Epithelial cell of proximal tubule (primary cell): ENCODE results near the gene ISM1. TPM values are rescaled to one million over a fixed set of nuclear protein-coding genes. Genes with fewer than 3 reads are reported as not detected.

Source experiments
- DNase-seq: peaks from one replicate; pipeline ENCODE4 v3.0.0-alpha.2; 2011; ENCODE audit warnings: low read depth
- H3K4me3 ChIP-seq: 2 replicates; pipeline ENCODE4 v1.5.1; 2011; ENCODE audit warnings: low read depth, mild to moderate bottlenecking, low read length
- CTCF ChIP-seq: conservative IDR thresholded peaks from 2 replicates; pipeline ENCODE4 v1.5.1; 2012; ENCODE audit warnings: low read depth, mild to moderate bottlenecking, low read length
- total RNA-seq: library from RNA; depleted of rRNA; stranded (reverse); fragments of >200 nt; gene quantifications from 2 replicates; pipeline ENCODE4 v1.2.3, GENCODE V29; 2015

ISM1 gene
- total RNA-seq, 1 donor from 2014 or later: 0.06 TPM

- H3K4me3 ChIP-seq: no peak overlapping the region
- TF ChIP-seq CTCF: no peak
- DNase-seq: peak; percentile 73
These were observed 110.5 kb downstream of the ISM1 start for GRCh38 chr20:13331536-13331935.

- TF ChIP-seq CTCF: no peak
- DNase-seq: peak; percentile 94
- H3K4me3 ChIP-seq: no peak overlapping the region
These were observed 112.0 kb downstream of the ISM1 start for GRCh38 chr20:13333036-13333435.

- H3K4me3 ChIP-seq: no peak overlapping the region
- DNase-seq: no peak
- no peak for TF ChIP-seq CTCF
These were observed 112.7 kb downstream of the ISM1 start for GRCh38 chr20:13333793-13334192.

GRCh38 chr20:13336308-13337089 lies 115.4 kb downstream of the ISM1 start:
- no peak for TF ChIP-seq CTCF

GRCh38 chr20:13337090-13337784 lies 116.2 kb downstream of the ISM1 start:
- no peak for TF ChIP-seq CTCF
- H3K4me3 ChIP-seq: no peak overlapping the region
- DNase-seq: no peak

More at GRCh38 chr20:13336308-13337089, 115.4 kb downstream of the ISM1 start:
- peak overlapping the region; percentile 7 for H3K4me3 ChIP-seq
- peak; percentile 96 for DNase-seq

- no peak for TF ChIP-seq CTCF
- H3K4me3 ChIP-seq: no peak overlapping the region
- no peak for DNase-seq
These were observed 117.1 kb downstream of the ISM1 start for GRCh38 chr20:13338097-13338661.
